ENCODE results near the gene A4GALT.

GRCh38 chr22:42714308-42714707 is 6.4 kb downstream of the A4GALT start:
- TF ChIP-seq POLR2A (IDR thresholded peaks at IDR 0.05; ENCODE audit: low read depth, low read length) (no peak), CTCF (IDR thresholded peaks at IDR 0.05; ENCODE audit: extremely low read depth in 1 of 2, insufficient read depth in 1 of 2, low read depth in 1 of 2, low read length in 2 of 2) (no peak)
